ENCODE measurements around the gene DSG4.

- TF ChIP-seq EZH2phosphoT487 (IDR thresholded peaks at IDR 0.05; ENCODE audit: borderline replicate concordance, low read length) (no peak), CTCF (IDR thresholded peaks at IDR 0.05; ENCODE audit: low read depth, low read length, poor library complexity, severe bottlenecking) (no peak)
Observed at GRCh38 chr18:31364190-31364589, 12.4 kb upstream of the DSG4 start.

Data from DOHH2 (cell line).